DND-41 (cell line): Measurements from ENCODE around the gene ANKRD29.

Experiments
- EZH2 ChIP-seq: IDR thresholded peaks from 3 replicates; pipeline ENCODE4 v1.6.1; 2012; ENCODE audit warnings: borderline replicate concordance, low read depth, mild to moderate bottlenecking, moderate library complexity, low read length, inconsistent platforms; ENCODE audit not compliant: severe bottlenecking
- TF ChIP-seq, protein P1 (sequence below): IDR thresholded peaks from 2 replicates; pipeline ENCODE4 v1.5.1; 2012; ENCODE audit warnings: borderline replicate concordance, low read length, moderate library complexity, mild to moderate bottlenecking; ENCODE audit not compliant: poor library complexity, severe bottlenecking; ENCODE audit errors: extremely low read depth

DNA sequence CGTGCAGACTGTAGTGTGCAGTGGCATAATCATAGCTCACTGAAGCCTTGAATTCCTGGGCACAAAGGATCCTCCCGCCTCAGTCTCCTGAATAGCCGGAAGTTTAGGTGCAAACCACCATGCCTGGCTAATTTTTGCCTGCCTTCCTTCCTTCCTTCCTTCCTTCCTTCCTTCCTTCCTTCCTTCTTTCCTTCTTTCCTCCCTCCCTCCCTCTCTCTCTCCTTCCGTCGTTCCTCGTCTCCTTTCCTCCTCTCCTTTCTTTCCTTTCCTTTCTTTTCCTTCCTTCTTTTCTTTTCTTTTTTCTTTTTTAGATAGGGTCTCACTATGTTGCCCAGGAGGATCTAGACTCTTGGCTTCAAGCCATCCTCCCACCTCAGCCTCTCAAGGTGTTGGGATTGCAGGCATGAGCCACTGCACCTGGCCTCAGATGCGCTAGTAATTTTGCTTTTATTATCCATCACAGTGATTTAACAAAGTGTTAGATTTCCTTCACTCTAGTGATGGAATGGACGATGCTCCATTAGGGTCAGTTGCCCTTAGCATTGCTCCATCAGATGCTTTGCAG lies 6.6 kb upstream of the ANKRD29 start:
- TF ChIP-seq, protein P1, sequence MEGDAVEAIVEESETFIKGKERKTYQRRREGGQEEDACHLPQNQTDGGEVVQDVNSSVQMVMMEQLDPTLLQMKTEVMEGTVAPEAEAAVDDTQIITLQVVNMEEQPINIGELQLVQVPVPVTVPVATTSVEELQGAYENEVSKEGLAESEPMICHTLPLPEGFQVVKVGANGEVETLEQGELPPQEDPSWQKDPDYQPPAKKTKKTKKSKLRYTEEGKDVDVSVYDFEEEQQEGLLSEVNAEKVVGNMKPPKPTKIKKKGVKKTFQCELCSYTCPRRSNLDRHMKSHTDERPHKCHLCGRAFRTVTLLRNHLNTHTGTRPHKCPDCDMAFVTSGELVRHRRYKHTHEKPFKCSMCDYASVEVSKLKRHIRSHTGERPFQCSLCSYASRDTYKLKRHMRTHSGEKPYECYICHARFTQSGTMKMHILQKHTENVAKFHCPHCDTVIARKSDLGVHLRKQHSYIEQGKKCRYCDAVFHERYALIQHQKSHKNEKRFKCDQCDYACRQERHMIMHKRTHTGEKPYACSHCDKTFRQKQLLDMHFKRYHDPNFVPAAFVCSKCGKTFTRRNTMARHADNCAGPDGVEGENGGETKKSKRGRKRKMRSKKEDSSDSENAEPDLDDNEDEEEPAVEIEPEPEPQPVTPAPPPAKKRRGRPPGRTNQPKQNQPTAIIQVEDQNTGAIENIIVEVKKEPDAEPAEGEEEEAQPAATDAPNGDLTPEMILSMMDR: no peak
- TF ChIP-seq EZH2: no peak
